Spleen (tissue), 11 donors: Measurements from ENCODE around the gene TMEM135. TPM values are rescaled to one million over a fixed set of nuclear protein-coding genes. Genes with fewer than 3 reads are reported as not detected.

ENCODE experiments used
- DNase-seq: peaks from one replicate; pipeline ENCODE4 v3.0.0-alpha.2; 2020
- H3K27ac ChIP-seq, 8 donors: fragments of 200-600 bp; sonication (generic) in 7 of 8; 1 replicate in 4 of 8; 2 replicates in 4 of 8; pipeline versions ENCODE4 v1.5.0 to v1.8.0; 2016 to 2021; ENCODE audit warnings: inconsistent platforms in 4 of 8, mild to moderate bottlenecking in 4 of 8, moderate library complexity in 1 of 8
- H3K27me3 ChIP-seq, 7 donors: fragments of 200-600 bp; sonication (generic) in 6 of 7; replicated peaks in 1 of 7; 1 replicate in 4 of 7; 2 replicates in 3 of 7; pipeline versions ENCODE4 v1.5.0 to v1.8.0; 2016 to 2021; ENCODE audit warnings: inconsistent platforms in 3 of 7, mild to moderate bottlenecking in 1 of 7
- H3K36me3 ChIP-seq, 6 donors: fragments of 200-600 bp; sonication (generic) in 5 of 6; 1 replicate in 4 of 6; 2 replicates in 2 of 6; pipeline versions ENCODE4 v1.5.0 to v1.8.0; 2016 to 2021; ENCODE audit warnings: inconsistent platforms in 2 of 6
- H3K4me1 ChIP-seq, 6 donors: fragments of 200-600 bp; sonication (generic) in 5 of 6; 1 replicate in 3 of 6; 2 replicates in 3 of 6; pipeline versions ENCODE4 v1.5.0 to v1.8.0; 2016 to 2021; ENCODE audit warnings: inconsistent platforms in 3 of 6
- H3K4me3 ChIP-seq, 8 donors: fragments of 200-600 bp; sonication (generic) in 7 of 8; 1 replicate in 4 of 8; 2 replicates in 4 of 8; pipeline versions ENCODE4 v1.5.0 to v1.8.0; 2016 to 2021; ENCODE audit warnings: inconsistent platforms in 4 of 8, mild to moderate bottlenecking in 4 of 8, moderate library complexity in 2 of 8
- H3K9me3 ChIP-seq, 8 donors: fragments of 200-600 bp; sonication (generic) in 7 of 8; 1 replicate in 4 of 8; 2 replicates in 4 of 8; pipeline versions ENCODE4 v1.5.0 to v1.8.0; 2016 to 2021; ENCODE audit warnings: inconsistent platforms in 4 of 8
- CTCF ChIP-seq, 11 experiments: fragments of 200-600 bp in 7 of 11; fragments of 450-650 bp in 4 of 11; sonication (generic) in 4 of 11; IDR thresholded peaks in 8 of 11; conservative IDR thresholded peaks in 3 of 11; 1 replicate in 7 of 11; 2 replicates in 4 of 11; pipeline versions ENCODE4 v1.4.0 to v1.8.0; 2016 to 2021; ENCODE audit warnings: antibody characterized with exemption in 11 of 11, inconsistent platforms in 4 of 11, mild to moderate bottlenecking in 1 of 11
- POLR2A ChIP-seq, 3 donors: fragments of 450-650 bp; IDR thresholded peaks; one replicate each; pipeline ENCODE4 v1.5.1; 2017; ENCODE audit warnings: antibody characterized with exemption in 3 of 3, mild to moderate bottlenecking in 1 of 3
- POLR2AphosphoS5 ChIP-seq, 3 donors: sonication (generic); formaldehyde crosslinking; IDR thresholded peaks; one replicate each; pipeline ENCODE4 v1.5.1; 2017; ENCODE audit warnings: antibody characterized with exemption in 3 of 3
- WGBS, 5 donors: extraction: QIAGEN DNeasy Blood & Tissue Kit in 3 of 5; methylation state at CpG; one replicate each; pipeline versions ENCODE4 v1.1.5 to v1.1.7; 2013 to 2018; 5-methylcytosine and 5-hydroxymethylcytosine counted together
- intact Hi-C: fragments of 100-400 bp; cut with DNase I; formaldehyde crosslinking; loops from one replicate; pipeline ENCODE4 v1.15.0; 2023; ENCODE audit warnings: low total_unique reads
- polyA plus RNA-seq, 3 donors: library from polyadenylated mRNA; stranded (reverse); fragments of 200-250 nt; gene quantifications; one replicate each; pipeline ENCODE4 v1.2.1, GENCODE V29; 2013
- total RNA-seq, 7 donors: library from RNA; depleted of rRNA in 3 of 7; stranded (reverse); fragments of >200 nt in 3 of 7; fragmentation: NEBNext Ultra II Directional in 4 of 7; extraction: Animal tissue kit (Norgen Biotek cat#: 25700) in 4 of 7; gene quantifications; one replicate each; pipeline versions ENCODE4 v1.1.0 to v1.2.1, GENCODE V29; 2016 to 2021
- donor health status: healthy with polysubstance abuse.
- donor health status: DM: no; HTN: no; CAD: no; lungs with moderate emphysema.
- donor health status: DM: no; HTN: no; CAD: no.
- donor health status: Bipolar disorder and iron deficiency.
- donor health status: healthy.
- donor health status: DM: no; HTN: no; CAD: no.
- donor health status: DM: yes; HTN: yes; CAD: no.

TMEM135 gene
- total and polyA plus RNA-seq, 10 donors, result 3.5 to 31.7 (median 20.7) TPM

DNA sequence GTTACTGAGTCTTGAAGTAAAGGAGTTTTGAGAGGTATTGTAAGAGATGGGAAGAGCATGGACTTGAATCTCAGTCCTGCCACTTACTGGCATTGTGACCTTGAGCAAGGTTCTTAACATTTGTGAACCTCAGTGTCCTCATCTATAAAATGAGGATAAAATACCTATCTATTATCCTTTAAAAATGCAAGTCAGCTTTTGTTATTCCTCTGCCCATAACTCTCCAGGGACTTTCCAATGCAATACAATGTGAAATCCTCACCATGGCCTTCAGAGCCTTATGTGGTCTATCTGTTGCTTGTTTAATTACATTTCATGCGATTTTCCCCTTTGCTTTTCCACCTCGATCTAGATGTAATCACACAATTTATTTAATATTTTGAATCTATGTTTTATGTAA, 9.1 kb downstream of the TMEM135 start:
- Histone ChIP-seq H3K9me3 (no peaks in the 10 kb centered on the region), H3K36me3 (peaks cover 0 to 26% (median 1%) of the 10 kb centered on the region in 6 donors), H3K27me3 (no peaks in the 10 kb centered on the region), H3K27ac (no peak overlapping the region), H3K4me3 (no peak overlapping the region), H3K4me1 (no peaks in the 10 kb centered on the region)
- DNase-seq, result no peak
- WGBS, 5 donors, result 96 to 99% (median 98%) methylated on average over 2 of the region's 2 CpGs
- TF ChIP-seq POLR2A (IDR thresholded peaks at IDR 0.05) (no peak), POLR2AphosphoS5 (IDR thresholded peaks at IDR 0.05) (no peak), CTCF (IDR thresholded peaks at IDR 0.05 in 8 of 11, conservative IDR thresholded peaks at IDR 0.05 in 3 of 11) (no peak)
- intact Hi-C loops, result no loop called here

GRCh38 chr11:87056091-87056490, 18.4 kb downstream of the TMEM135 start:
- TF ChIP-seq CTCF (IDR thresholded peaks at IDR 0.05 in 8 of 11, conservative IDR thresholded peaks at IDR 0.05 in 3 of 11) (no peak), POLR2A (IDR thresholded peaks at IDR 0.05) (no peak), POLR2AphosphoS5 (IDR thresholded peaks at IDR 0.05) (no peak)
- no peaks in the 10 kb centered on the region for H3K27me3 ChIP-seq
- 73 to 98% (median 97%) methylated on average over 3 of the region's 3 CpGs for WGBS, 5 donors
- no peaks in the 10 kb centered on the region for H3K9me3 ChIP-seq
- intact Hi-C loops, result no loop called here
- no peak overlapping the region for H3K27ac ChIP-seq
- no peaks in the 10 kb centered on the region for H3K36me3 ChIP-seq
- no peaks in the 10 kb centered on the region for H3K4me1 ChIP-seq
- no peak overlapping the region for H3K4me3 ChIP-seq
- DNase-seq, result no peak

DNA sequence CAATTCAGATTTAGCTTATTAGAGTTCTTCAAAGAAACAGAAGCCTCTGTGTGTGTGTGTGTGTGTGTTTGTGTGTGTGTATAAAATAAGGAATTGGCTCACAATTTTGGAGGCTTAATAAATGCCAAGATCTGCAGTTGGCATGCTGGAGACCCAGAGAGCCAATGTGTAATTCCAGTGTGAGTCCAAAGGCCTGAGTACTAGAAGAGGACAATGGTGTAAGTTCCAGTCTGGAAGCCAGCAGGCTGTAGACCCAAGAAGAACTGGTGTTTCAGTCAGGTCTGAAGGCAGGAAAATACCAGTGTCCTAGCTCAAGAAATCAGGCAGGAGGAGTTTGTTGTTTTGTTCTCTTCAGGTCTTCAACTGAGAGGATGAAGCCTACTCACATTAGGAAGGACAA, 20.0 kb downstream of the TMEM135 start:
- no peaks in the 10 kb centered on the region for H3K27me3 ChIP-seq

More for the DNA sequence above, 20.0 kb downstream of the TMEM135 start:
- no peak for DNase-seq
- Histone ChIP-seq H3K36me3 (no peaks in the 10 kb centered on the region), H3K4me3 (no peak overlapping the region), H3K9me3 (no peaks in the 10 kb centered on the region), H3K4me1 (no peaks in the 10 kb centered on the region), H3K27ac (no peak overlapping the region)
- TF ChIP-seq POLR2A (IDR thresholded peaks at IDR 0.05) (no peak), POLR2AphosphoS5 (IDR thresholded peaks at IDR 0.05) (no peak), CTCF (IDR thresholded peaks at IDR 0.05 in 8 of 11, conservative IDR thresholded peaks at IDR 0.05 in 3 of 11) (no peak)
- intact Hi-C loops, result no loop called here
